Panc1 (cell line): ENCODE results near the gene PHEX.

Source experiments
- POLR2AphosphoS5 ChIP-seq: IDR thresholded peaks from 2 replicates; pipeline ENCODE4 v1.6.1; 2012; ENCODE audit warnings: mild to moderate bottlenecking, low read depth, low read length, moderate library complexity
- SIN3A ChIP-seq: IDR thresholded peaks from 2 replicates; pipeline ENCODE4 v1.6.1; 2012; ENCODE audit warnings: low read depth, mild to moderate bottlenecking, low read length, moderate library complexity, borderline replicate concordance; ENCODE audit not compliant: insufficient read depth
- TF ChIP-seq, protein P1 (sequence below): fragments of 450-650 bp; IDR thresholded peaks from 2 replicates; pipeline ENCODE4 v1.5.1; 2017; ENCODE audit warnings: mild to moderate bottlenecking

DNA sequence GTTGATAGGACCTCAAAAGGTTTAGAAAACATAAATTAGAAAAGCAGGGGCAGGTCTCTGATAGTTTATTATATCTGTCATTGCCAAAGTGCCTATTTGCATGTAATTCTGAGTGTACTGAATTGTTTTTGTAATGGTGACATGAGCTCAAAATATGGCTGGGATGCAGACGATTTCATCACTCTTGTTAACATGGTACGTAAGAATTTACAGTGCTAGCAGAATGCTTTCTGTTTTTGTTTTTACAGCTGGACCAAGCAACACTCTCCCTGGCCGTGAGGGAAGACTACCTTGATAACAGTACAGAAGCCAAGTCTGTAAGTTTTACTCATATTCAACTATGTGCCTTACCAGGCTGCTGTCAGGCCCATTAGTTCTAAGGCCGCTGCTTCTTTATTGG, 58.1 kb downstream of the PHEX start:
- TF ChIP-seq, protein P1, sequence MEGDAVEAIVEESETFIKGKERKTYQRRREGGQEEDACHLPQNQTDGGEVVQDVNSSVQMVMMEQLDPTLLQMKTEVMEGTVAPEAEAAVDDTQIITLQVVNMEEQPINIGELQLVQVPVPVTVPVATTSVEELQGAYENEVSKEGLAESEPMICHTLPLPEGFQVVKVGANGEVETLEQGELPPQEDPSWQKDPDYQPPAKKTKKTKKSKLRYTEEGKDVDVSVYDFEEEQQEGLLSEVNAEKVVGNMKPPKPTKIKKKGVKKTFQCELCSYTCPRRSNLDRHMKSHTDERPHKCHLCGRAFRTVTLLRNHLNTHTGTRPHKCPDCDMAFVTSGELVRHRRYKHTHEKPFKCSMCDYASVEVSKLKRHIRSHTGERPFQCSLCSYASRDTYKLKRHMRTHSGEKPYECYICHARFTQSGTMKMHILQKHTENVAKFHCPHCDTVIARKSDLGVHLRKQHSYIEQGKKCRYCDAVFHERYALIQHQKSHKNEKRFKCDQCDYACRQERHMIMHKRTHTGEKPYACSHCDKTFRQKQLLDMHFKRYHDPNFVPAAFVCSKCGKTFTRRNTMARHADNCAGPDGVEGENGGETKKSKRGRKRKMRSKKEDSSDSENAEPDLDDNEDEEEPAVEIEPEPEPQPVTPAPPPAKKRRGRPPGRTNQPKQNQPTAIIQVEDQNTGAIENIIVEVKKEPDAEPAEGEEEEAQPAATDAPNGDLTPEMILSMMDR: no peak
- TF ChIP-seq POLR2AphosphoS5: no peak
- no peak for TF ChIP-seq SIN3A
